ENCODE measurements around the gene ABL1.

DNA sequence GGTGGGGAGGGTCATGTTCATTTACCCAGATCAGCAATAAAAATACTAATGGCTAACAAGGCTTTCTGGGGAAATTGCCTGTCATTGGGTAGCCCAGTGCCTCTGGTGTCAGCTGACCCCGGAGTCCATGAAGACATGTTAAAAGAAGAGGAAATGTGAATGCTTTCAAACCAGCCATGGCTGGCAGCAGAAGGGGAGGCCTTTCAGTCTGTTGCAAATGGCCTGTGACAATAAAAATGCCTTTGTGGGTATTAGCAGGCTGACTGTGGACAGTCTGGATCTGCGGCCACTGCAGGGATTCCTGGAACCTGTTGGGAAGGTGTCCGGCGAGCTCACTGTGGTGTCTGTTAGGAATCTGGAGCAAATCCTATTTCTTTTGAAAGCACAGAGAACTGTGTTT is 7.5 kb downstream of the ABL1 start:
- TF ChIP-seq, protein P1, sequence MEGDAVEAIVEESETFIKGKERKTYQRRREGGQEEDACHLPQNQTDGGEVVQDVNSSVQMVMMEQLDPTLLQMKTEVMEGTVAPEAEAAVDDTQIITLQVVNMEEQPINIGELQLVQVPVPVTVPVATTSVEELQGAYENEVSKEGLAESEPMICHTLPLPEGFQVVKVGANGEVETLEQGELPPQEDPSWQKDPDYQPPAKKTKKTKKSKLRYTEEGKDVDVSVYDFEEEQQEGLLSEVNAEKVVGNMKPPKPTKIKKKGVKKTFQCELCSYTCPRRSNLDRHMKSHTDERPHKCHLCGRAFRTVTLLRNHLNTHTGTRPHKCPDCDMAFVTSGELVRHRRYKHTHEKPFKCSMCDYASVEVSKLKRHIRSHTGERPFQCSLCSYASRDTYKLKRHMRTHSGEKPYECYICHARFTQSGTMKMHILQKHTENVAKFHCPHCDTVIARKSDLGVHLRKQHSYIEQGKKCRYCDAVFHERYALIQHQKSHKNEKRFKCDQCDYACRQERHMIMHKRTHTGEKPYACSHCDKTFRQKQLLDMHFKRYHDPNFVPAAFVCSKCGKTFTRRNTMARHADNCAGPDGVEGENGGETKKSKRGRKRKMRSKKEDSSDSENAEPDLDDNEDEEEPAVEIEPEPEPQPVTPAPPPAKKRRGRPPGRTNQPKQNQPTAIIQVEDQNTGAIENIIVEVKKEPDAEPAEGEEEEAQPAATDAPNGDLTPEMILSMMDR (IDR thresholded peaks at IDR 0.05): no peak
- TF ChIP-seq POLR2A (IDR thresholded peaks at IDR 0.05; ENCODE audit: low read depth): no peak
